Measurements from ENCODE around the gene NSD1.

The NSD1 gene

GRCh38 chr5:177098120-177098469 is 35.5 kb upstream of the NSD1 start:
- no peak for DNase-seq (ENCODE audit: low read depth in 2 of 2)

- no peak for DNase-seq (ENCODE audit: low read depth in 2 of 2)
These were observed 35.0 kb upstream of the NSD1 start for GRCh38 chr5:177098470-177099141.

GRCh38 chr5:177099422-177100093 is 34.0 kb upstream of the NSD1 start:
- no peak for DNase-seq (ENCODE audit: low read depth in 2 of 2)

GRCh38 chr5:177100714-177101121 is 32.9 kb upstream of the NSD1 start:
- DNase-seq (ENCODE audit: low read depth in 2 of 2), result no peak

GRCh38 chr5:177103523-177104253 is 29.9 kb upstream of the NSD1 start:
- no peak for DNase-seq (ENCODE audit: low read depth in 2 of 2)

GRCh38 chr5:177105691-177106476 is 27.7 kb upstream of the NSD1 start:
- DNase-seq (ENCODE audit: low read depth in 2 of 2), result no peak

- DNase-seq (ENCODE audit: low read depth in 2 of 2), result no peak
These were observed 26.4 kb upstream of the NSD1 start for GRCh38 chr5:177107159-177107558.

- no peak for DNase-seq (ENCODE audit: low read depth in 2 of 2)
These were observed 23.8 kb upstream of the NSD1 start for GRCh38 chr5:177109810-177110209.

GRCh38 chr5:177111720-177112394 is 21.7 kb upstream of the NSD1 start:
- no peak for DNase-seq (ENCODE audit: low read depth in 2 of 2)

- no peak for DNase-seq (ENCODE audit: low read depth in 2 of 2)
These were observed 20.9 kb upstream of the NSD1 start for GRCh38 chr5:177112589-177113220.

- no peak for DNase-seq (ENCODE audit: low read depth in 2 of 2)
These were observed 19.8 kb upstream of the NSD1 start for GRCh38 chr5:177113566-177114424.

GRCh38 chr5:177116631-177117373 is 16.8 kb upstream of the NSD1 start:
- peak; percentile 57 to 66 for DNase-seq (ENCODE audit: low read depth in 2 of 2)

- no peak for DNase-seq (ENCODE audit: low read depth in 2 of 2)
These were observed 16.0 kb upstream of the NSD1 start for GRCh38 chr5:177117441-177118045.

GRCh38 chr5:177122566-177122965 is 11.0 kb upstream of the NSD1 start:
- DNase-seq (ENCODE audit: low read depth in 2 of 2), result no peak

GRCh38 chr5:177123789-177124485 is 9.6 kb upstream of the NSD1 start:
- no peak for DNase-seq (ENCODE audit: low read depth in 2 of 2)

GRCh38 chr5:177124486-177124991 is 9.0 kb upstream of the NSD1 start:
- no peak for DNase-seq (ENCODE audit: low read depth in 2 of 2)

GRCh38 chr5:177126771-177127170 is 6.8 kb upstream of the NSD1 start:
- no peak for DNase-seq (ENCODE audit: low read depth in 2 of 2)

GRCh38 chr5:177128551-177128981 is 5.0 kb upstream of the NSD1 start:
- no peak for DNase-seq (ENCODE audit: low read depth in 2 of 2)

Data from fibroblast of skin of left biceps (primary cell).